Mesenchymal stem cell (in vitro differentiated cells and primary cell): ENCODE measurements around the gene LRFN2.

ENCODE experiments used
- DNase-seq: peaks from one replicate; pipeline ENCODE4 v3.0.0-alpha.2; 2013
- H2AFZ ChIP-seq: one replicate; pipeline ENCODE4 v1.6.1; 2013; ENCODE audit warnings: low read depth, mild to moderate bottlenecking, control low read depth, inconsistent platforms, low read length, moderate library complexity
- H2AK5ac ChIP-seq: 2 replicates; pipeline ENCODE4 v1.6.1; 2013; ENCODE audit warnings: low read length, moderate library complexity, mild to moderate bottlenecking, inconsistent platforms; ENCODE audit not compliant: severe bottlenecking
- H2BK120ac ChIP-seq: one replicate; pipeline ENCODE4 v1.6.1; 2013; ENCODE audit warnings: low read depth, mild to moderate bottlenecking, inconsistent platforms, low read length, moderate library complexity
- H2BK12ac ChIP-seq, 2 experiments: one replicate each; pipeline ENCODE4 v1.6.1; 2013; ENCODE audit warnings: inconsistent platforms in 2 of 2, low read length in 2 of 2, mild to moderate bottlenecking in 2 of 2, moderate library complexity in 2 of 2, control low read depth in 1 of 2
- H2BK15ac ChIP-seq: one replicate; pipeline ENCODE4 v1.6.1; 2013; ENCODE audit warnings: mild to moderate bottlenecking, low read depth, inconsistent platforms; ENCODE audit not compliant: poor library complexity, severe bottlenecking
- H2BK5ac ChIP-seq: 2 replicates; pipeline ENCODE4 v1.6.1; 2013; ENCODE audit warnings: low read depth, mild to moderate bottlenecking, low read length, control low read depth, inconsistent platforms; ENCODE audit not compliant: poor library complexity, severe bottlenecking
- H3K14ac ChIP-seq, 2 experiments: one replicate each; pipeline ENCODE4 v1.6.1; 2013; ENCODE audit warnings: inconsistent platforms in 2 of 2, low read length in 2 of 2, control low read depth in 1 of 2, mild to moderate bottlenecking in 1 of 2, moderate library complexity in 1 of 2
- H3K18ac ChIP-seq, 2 experiments: one replicate each; pipeline ENCODE4 v1.6.1; 2013; ENCODE audit warnings: inconsistent platforms in 2 of 2, low read length in 2 of 2, control low read depth in 1 of 2, low read depth in 1 of 2, mild to moderate bottlenecking in 1 of 2
- H3K23ac ChIP-seq, 2 experiments: one replicate each; pipeline ENCODE4 v1.6.1; 2013; ENCODE audit warnings: inconsistent platforms in 2 of 2, low read length in 2 of 2, mild to moderate bottlenecking in 2 of 2, moderate library complexity in 2 of 2, control low read depth in 1 of 2
- H3K27ac ChIP-seq: 2 replicates; pipeline ENCODE4 v1.5.1; 2013; ENCODE audit warnings: mild to moderate bottlenecking, moderate library complexity, low read length, control low read depth, inconsistent platforms; ENCODE audit not compliant: poor library complexity, severe bottlenecking
- H3K27me3 ChIP-seq, 2 experiments: 2 replicates each; pipeline versions ENCODE4 v1.6.1 to v1.7.0; 2013; ENCODE audit warnings: low read length in 2 of 2, mild to moderate bottlenecking in 2 of 2, moderate library complexity in 2 of 2, control low read depth in 1 of 2, inconsistent platforms in 1 of 2; ENCODE audit not compliant: control insufficient read depth in 1 of 2, insufficient read depth in 1 of 2
- H3K36me3 ChIP-seq, 2 experiments: 2 replicates each; pipeline versions ENCODE4 v1.6.1 to v1.7.0; 2013; ENCODE audit warnings: low read length in 2 of 2, control low read depth in 1 of 2, inconsistent platforms in 1 of 2, low read depth in 1 of 2, mild to moderate bottlenecking in 1 of 2; ENCODE audit not compliant: insufficient read depth in 2 of 2, control insufficient read depth in 1 of 2
- H3K4ac ChIP-seq, 2 experiments: one replicate each; pipeline ENCODE4 v1.6.1; 2013; ENCODE audit warnings: inconsistent platforms in 2 of 2, low read length in 2 of 2, mild to moderate bottlenecking in 2 of 2, moderate library complexity in 2 of 2, control low read depth in 1 of 2, low read depth in 1 of 2
- H3K4me1 ChIP-seq: 2 replicates; pipeline ENCODE4 v1.6.1; 2013; ENCODE audit warnings: low read depth, low read length, control low read depth; ENCODE audit not compliant: control insufficient read depth, insufficient read depth
- H3K4me2 ChIP-seq: 2 replicates; pipeline ENCODE4 v1.6.1; 2013; ENCODE audit warnings: low read length, mild to moderate bottlenecking, inconsistent platforms; ENCODE audit not compliant: poor library complexity, severe bottlenecking
- H3K4me3 ChIP-seq, 2 experiments: 2 replicates each; pipeline versions ENCODE4 v1.5.1 to v1.7.0; 2013; ENCODE audit warnings: low read length in 2 of 2, mild to moderate bottlenecking in 2 of 2, control low read depth in 1 of 2, low read depth in 1 of 2; ENCODE audit not compliant: insufficient read depth in 1 of 2
- H3K79me1 ChIP-seq: replicated peaks from 2 replicates; pipeline ENCODE4 v1.6.1; 2013; ENCODE audit warnings: mild to moderate bottlenecking, control low read depth, low read length, inconsistent platforms; ENCODE audit not compliant: poor library complexity, severe bottlenecking
- H3K9ac ChIP-seq: 2 replicates; pipeline ENCODE4 v1.7.0; 2013; ENCODE audit warnings: mild to moderate bottlenecking, low read length, moderate library complexity
- H3K9me3 ChIP-seq: 2 replicates; pipeline ENCODE4 v1.7.0; 2013; ENCODE audit warnings: mild to moderate bottlenecking, low read length; ENCODE audit not compliant: control insufficient read depth
- H4K8ac ChIP-seq: one replicate; pipeline ENCODE4 v1.6.1; 2013; ENCODE audit warnings: inconsistent platforms, mild to moderate bottlenecking, low read length, moderate library complexity
- H4K91ac ChIP-seq: one replicate; pipeline ENCODE4 v1.6.1; 2013; ENCODE audit warnings: mild to moderate bottlenecking, low read length, inconsistent platforms
- WGBS: methylation state at CpG from one replicate; pipeline ENCODE4 v1.1.7; 2013; ENCODE audit warnings: mixed read lengths; 5-methylcytosine and 5-hydroxymethylcytosine counted together

LRFN2 gene

GRCh38 chr6:40347571-40348011 lies 239.6 kb downstream of the LRFN2 start:
- WGBS, result 6% methylated on average over 3 of the region's 5 CpGs
- Histone ChIP-seq H3K79me1 (no peaks in the 10 kb centered on the region), H3K27ac (no peak overlapping the region), H3K23ac (no peak overlapping the region), H2AFZ (no peak overlapping the region), H3K36me3 (no peaks in the 10 kb centered on the region), H2BK12ac (no peak overlapping the region), H2BK120ac (no peak overlapping the region), H3K4ac (no peak overlapping the region), H3K4me1 (no peaks in the 10 kb centered on the region), H2BK5ac (no peak overlapping the region), H3K9ac (no peak overlapping the region), H3K27me3 (peaks cover 16 to 33% of the 10 kb centered on the region in 2 experiments), H3K9me3 (no peaks in the 10 kb centered on the region), H2BK15ac (no peak overlapping the region), H3K18ac (peak overlapping the region in 1 of 2 experiments; percentile 35), H3K14ac (no peak overlapping the region), H3K4me3 (no peak overlapping the region), H2AK5ac (no peak overlapping the region), H4K8ac (peak overlapping the region; percentile 60), H3K4me2 (no peak overlapping the region), H4K91ac (no peak overlapping the region)
- DNase-seq, result no peak

- Histone ChIP-seq H4K91ac (no peak overlapping the region), H3K27ac (no peak overlapping the region), H2BK5ac (no peak overlapping the region), H2AFZ (no peak overlapping the region), H4K8ac (no peak overlapping the region), H2BK12ac (no peak overlapping the region), H2BK15ac (no peak overlapping the region), H3K4me2 (no peak overlapping the region), H2AK5ac (no peak overlapping the region), H2BK120ac (no peak overlapping the region), H3K14ac (no peak overlapping the region), H3K36me3 (no peaks in the 10 kb centered on the region), H3K9ac (no peak overlapping the region), H3K18ac (no peak overlapping the region), H3K4ac (no peak overlapping the region), H3K9me3 (no peaks in the 10 kb centered on the region), H3K23ac (no peak overlapping the region), H3K4me3 (no peak overlapping the region), H3K4me1 (no peaks in the 10 kb centered on the region), H3K79me1 (no peaks in the 10 kb centered on the region), H3K27me3 (peaks cover 20 to 47% of the 10 kb centered on the region in 2 experiments)
- no peak for DNase-seq
- WGBS, result 90% methylated on average over 5 of the region's 6 CpGs
Measured at GRCh38 chr6:40346246-40346645, 240.9 kb downstream of the LRFN2 start.

- Histone ChIP-seq H4K8ac (no peak overlapping the region), H3K4ac (no peak overlapping the region), H2BK120ac (no peak overlapping the region), H3K14ac (no peak overlapping the region), H2BK5ac (no peak overlapping the region), H3K4me2 (no peak overlapping the region), H3K79me1 (no peaks in the 10 kb centered on the region), H3K4me1 (no peaks in the 10 kb centered on the region), H2BK12ac (no peak overlapping the region), H3K9ac (no peak overlapping the region), H3K9me3 (no peaks in the 10 kb centered on the region), H3K27me3 (peaks cover 20 to 63% of the 10 kb centered on the region in 2 experiments), H2AFZ (no peak overlapping the region), H3K36me3 (no peaks in the 10 kb centered on the region), H4K91ac (no peak overlapping the region), H3K18ac (no peak overlapping the region), H3K4me3 (no peak overlapping the region), H3K23ac (no peak overlapping the region), H2AK5ac (no peak overlapping the region), H3K27ac (no peak overlapping the region), H2BK15ac (no peak overlapping the region)
- DNase-seq, result no peak
- 87% methylated on average over 6 of the region's 6 CpGs for WGBS
Measured at GRCh38 chr6:40344566-40345167, 242.5 kb downstream of the LRFN2 start.

- WGBS, result 79% methylated on average over 7 of the region's 7 CpGs
- Histone ChIP-seq H3K4ac (no peak overlapping the region), H3K18ac (no peak overlapping the region), H4K91ac (no peak overlapping the region), H4K8ac (no peak overlapping the region), H3K27ac (no peak overlapping the region), H2BK120ac (no peak overlapping the region), H3K79me1 (no peaks in the 10 kb centered on the region), H3K4me3 (no peak overlapping the region), H3K9ac (no peak overlapping the region), H3K4me2 (no peak overlapping the region), H3K14ac (no peak overlapping the region), H3K27me3 (peaks cover 25 to 69% of the 10 kb centered on the region in 2 experiments), H3K9me3 (no peaks in the 10 kb centered on the region), H3K23ac (no peak overlapping the region), H2AK5ac (no peak overlapping the region), H2BK5ac (no peak overlapping the region), H2BK12ac (no peak overlapping the region), H3K36me3 (no peaks in the 10 kb centered on the region), H2AFZ (no peak overlapping the region), H2BK15ac (no peak overlapping the region), H3K4me1 (no peaks in the 10 kb centered on the region)
- DNase-seq, result no peak
Measured at GRCh38 chr6:40343877-40344565, 243.1 kb downstream of the LRFN2 start.
